Measurements from ENCODE around the gene CENPO.

The CENPO gene

GRCh38 chr2:24866946-24867345, 73.7 kb downstream of the CENPO start:
- no peak for DNase-seq

GRCh38 chr2:24870440-24870839, 77.2 kb downstream of the CENPO start:
- DNase-seq: no peak

GRCh38 chr2:24870891-24871705, 77.9 kb downstream of the CENPO start:
- no peak for DNase-seq

GRCh38 chr2:24871852-24872333, 78.7 kb downstream of the CENPO start:
- no peak for DNase-seq
